Measurements from ENCODE around the gene TRPM2.

DNA sequence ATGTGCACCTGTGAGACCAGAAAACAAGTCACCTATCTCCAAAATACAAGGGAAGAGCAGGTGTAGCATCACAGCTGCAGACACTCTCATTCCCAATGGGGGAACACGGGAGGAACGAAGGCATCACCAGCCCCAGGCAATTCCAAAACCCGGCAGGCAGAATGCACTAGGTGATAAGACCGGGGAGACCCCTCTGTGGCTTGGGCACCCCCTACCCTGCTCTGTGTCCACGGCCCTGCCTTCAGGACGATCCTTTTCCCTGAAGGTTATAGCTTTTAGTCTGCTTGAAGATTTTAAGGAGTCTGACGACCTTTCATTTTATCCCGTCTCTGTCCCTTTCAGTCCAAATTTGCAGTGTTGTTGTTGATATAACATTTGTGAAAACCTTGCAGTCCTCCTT, 19.2 kb downstream of the TRPM2 start:
- TF ChIP-seq, protein P1, sequence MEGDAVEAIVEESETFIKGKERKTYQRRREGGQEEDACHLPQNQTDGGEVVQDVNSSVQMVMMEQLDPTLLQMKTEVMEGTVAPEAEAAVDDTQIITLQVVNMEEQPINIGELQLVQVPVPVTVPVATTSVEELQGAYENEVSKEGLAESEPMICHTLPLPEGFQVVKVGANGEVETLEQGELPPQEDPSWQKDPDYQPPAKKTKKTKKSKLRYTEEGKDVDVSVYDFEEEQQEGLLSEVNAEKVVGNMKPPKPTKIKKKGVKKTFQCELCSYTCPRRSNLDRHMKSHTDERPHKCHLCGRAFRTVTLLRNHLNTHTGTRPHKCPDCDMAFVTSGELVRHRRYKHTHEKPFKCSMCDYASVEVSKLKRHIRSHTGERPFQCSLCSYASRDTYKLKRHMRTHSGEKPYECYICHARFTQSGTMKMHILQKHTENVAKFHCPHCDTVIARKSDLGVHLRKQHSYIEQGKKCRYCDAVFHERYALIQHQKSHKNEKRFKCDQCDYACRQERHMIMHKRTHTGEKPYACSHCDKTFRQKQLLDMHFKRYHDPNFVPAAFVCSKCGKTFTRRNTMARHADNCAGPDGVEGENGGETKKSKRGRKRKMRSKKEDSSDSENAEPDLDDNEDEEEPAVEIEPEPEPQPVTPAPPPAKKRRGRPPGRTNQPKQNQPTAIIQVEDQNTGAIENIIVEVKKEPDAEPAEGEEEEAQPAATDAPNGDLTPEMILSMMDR (IDR thresholded peaks at IDR 0.05), result no peak
- TF ChIP-seq POLR2AphosphoS5 (IDR thresholded peaks at IDR 0.05), result no peak
- TF ChIP-seq POLR2A (IDR thresholded peaks at IDR 0.05; ENCODE audit: low read depth), result no peak
- no peak for TF ChIP-seq EP300 (IDR thresholded peaks at IDR 0.05)
